ENCODE measurements around the gene CYP46A1. TPM values are rescaled to one million over a fixed set of nuclear protein-coding genes. Genes with fewer than 3 reads are reported as not detected.

CYP46A1 gene
- total and polyA plus RNA-seq, 2 donors (not counting 1 experiment from before 2014, with no cell fraction given) = 0.11 to 0.33 TPM

DNA sequence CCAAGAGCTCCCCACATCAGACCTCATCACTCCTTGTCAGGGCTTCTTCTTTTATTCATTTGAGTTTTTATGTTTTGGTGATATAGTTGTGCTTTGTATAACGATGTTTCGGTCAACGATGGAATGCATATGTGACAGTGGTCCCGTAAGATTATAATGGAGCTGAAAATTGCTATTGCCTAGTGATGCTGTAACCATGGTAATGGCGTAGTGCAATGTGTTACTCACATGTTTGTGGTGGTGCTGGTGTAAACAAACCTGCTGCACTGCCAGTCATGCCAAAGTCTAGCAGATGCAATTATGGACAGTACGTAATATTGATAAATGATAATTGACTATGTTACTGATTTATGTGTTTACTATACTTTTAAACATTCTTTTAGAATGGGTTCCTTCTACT lies 16.3 kb downstream of the CYP46A1 start:
- no peaks in the 10 kb centered on the region for H3K4me1 ChIP-seq (ENCODE audit: control insufficient read depth, extremely low read depth, insufficient read depth, low read length)
- no peaks in the 10 kb centered on the region for H3K79me2 ChIP-seq (ENCODE audit: control insufficient read depth, insufficient read depth, low read length)
- no peaks in the 10 kb centered on the region for H4K20me1 ChIP-seq (ENCODE audit: control insufficient read depth, extremely low read depth, insufficient read depth, low read length)
- H3K27ac ChIP-seq (ENCODE audit: insufficient read depth, low read length) = no peak overlapping the region
- no peaks in the 10 kb centered on the region for H3K36me3 ChIP-seq (ENCODE audit: control insufficient read depth, insufficient read depth, low read length)
- H3K9me3 ChIP-seq (ENCODE audit: control insufficient read depth, insufficient read depth, low read depth, low read length) = no peaks in the 10 kb centered on the region
- DNase-seq (ENCODE audit: low read depth in 2 of 2) = no peak
- TF ChIP-seq, protein P1, sequence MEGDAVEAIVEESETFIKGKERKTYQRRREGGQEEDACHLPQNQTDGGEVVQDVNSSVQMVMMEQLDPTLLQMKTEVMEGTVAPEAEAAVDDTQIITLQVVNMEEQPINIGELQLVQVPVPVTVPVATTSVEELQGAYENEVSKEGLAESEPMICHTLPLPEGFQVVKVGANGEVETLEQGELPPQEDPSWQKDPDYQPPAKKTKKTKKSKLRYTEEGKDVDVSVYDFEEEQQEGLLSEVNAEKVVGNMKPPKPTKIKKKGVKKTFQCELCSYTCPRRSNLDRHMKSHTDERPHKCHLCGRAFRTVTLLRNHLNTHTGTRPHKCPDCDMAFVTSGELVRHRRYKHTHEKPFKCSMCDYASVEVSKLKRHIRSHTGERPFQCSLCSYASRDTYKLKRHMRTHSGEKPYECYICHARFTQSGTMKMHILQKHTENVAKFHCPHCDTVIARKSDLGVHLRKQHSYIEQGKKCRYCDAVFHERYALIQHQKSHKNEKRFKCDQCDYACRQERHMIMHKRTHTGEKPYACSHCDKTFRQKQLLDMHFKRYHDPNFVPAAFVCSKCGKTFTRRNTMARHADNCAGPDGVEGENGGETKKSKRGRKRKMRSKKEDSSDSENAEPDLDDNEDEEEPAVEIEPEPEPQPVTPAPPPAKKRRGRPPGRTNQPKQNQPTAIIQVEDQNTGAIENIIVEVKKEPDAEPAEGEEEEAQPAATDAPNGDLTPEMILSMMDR (conservative IDR thresholded peaks at IDR 0.05 in 1 of 2, IDR thresholded peaks at IDR 0.05 in 1 of 2; ENCODE audit: low read depth in 1 of 2, low read length in 2 of 2) = no peak
- no peak for TF ChIP-seq EZH2 (IDR thresholded peaks at IDR 0.05; ENCODE audit: low read length, missing control alignments)
- H3K27me3 ChIP-seq (ENCODE audit: control insufficient read depth, insufficient read depth, low read length) = peaks cover 13% of the 10 kb centered on the region
- no peak overlapping the region for H3K9ac ChIP-seq (ENCODE audit: insufficient read depth, low read length)
- no peak overlapping the region for H3K4me2 ChIP-seq (ENCODE audit: extremely low read depth, insufficient read depth, low read length)
- no peak overlapping the region for H3K4me3 ChIP-seq (replicated peaks in 1 of 4; ENCODE audit: control extremely low read depth in 1 of 4, insufficient read depth in 1 of 4, low read depth in 3 of 4, low read length in 4 of 4)
- H2AFZ ChIP-seq (ENCODE audit: low read length) = no peak overlapping the region

DNA sequence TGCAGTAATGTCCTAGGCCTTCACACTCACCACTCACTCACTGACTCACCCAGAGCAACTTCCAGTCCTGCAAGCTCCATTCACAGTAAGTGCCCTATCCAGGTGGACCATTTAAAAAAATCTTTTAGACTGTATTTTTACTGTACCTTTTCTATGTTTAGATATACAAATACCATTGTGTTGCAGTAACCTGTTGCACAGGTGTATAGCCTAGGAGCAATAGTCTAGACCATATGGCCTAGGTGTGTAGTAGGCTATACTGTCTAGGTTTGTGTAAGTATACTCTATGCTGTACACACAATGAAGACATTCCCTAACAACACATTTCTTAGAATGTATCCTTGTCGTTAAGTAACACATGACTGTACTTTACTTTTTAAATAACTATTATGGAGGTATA lies 17.2 kb downstream of the CYP46A1 start:
- Histone ChIP-seq H4K20me1 (ENCODE audit: control insufficient read depth, extremely low read depth, insufficient read depth, low read length) (no peaks in the 10 kb centered on the region), H3K9me3 (ENCODE audit: control insufficient read depth, insufficient read depth, low read depth, low read length) (no peaks in the 10 kb centered on the region), H3K4me1 (ENCODE audit: control insufficient read depth, extremely low read depth, insufficient read depth, low read length) (no peaks in the 10 kb centered on the region), H3K27ac (ENCODE audit: insufficient read depth, low read length) (no peak overlapping the region), H3K27me3 (ENCODE audit: control insufficient read depth, insufficient read depth, low read length) (peaks cover 13% of the 10 kb centered on the region), H2AFZ (ENCODE audit: low read length) (no peak overlapping the region), H3K9ac (ENCODE audit: insufficient read depth, low read length) (no peak overlapping the region), H3K79me2 (ENCODE audit: control insufficient read depth, insufficient read depth, low read length) (no peaks in the 10 kb centered on the region), H3K36me3 (ENCODE audit: control insufficient read depth, insufficient read depth, low read length) (no peaks in the 10 kb centered on the region), H3K4me3 (replicated peaks in 1 of 4; ENCODE audit: control extremely low read depth in 1 of 4, insufficient read depth in 1 of 4, low read depth in 3 of 4, low read length in 4 of 4) (no peak overlapping the region), H3K4me2 (ENCODE audit: extremely low read depth, insufficient read depth, low read length) (no peak overlapping the region)
- DNase-seq (ENCODE audit: low read depth in 2 of 2) = no peak
- TF ChIP-seq, protein P1 (conservative IDR thresholded peaks at IDR 0.05 in 1 of 2, IDR thresholded peaks at IDR 0.05 in 1 of 2; ENCODE audit: low read depth in 1 of 2, low read length in 2 of 2) = no peak
- no peak for TF ChIP-seq EZH2 (IDR thresholded peaks at IDR 0.05; ENCODE audit: low read length, missing control alignments)

DNA sequence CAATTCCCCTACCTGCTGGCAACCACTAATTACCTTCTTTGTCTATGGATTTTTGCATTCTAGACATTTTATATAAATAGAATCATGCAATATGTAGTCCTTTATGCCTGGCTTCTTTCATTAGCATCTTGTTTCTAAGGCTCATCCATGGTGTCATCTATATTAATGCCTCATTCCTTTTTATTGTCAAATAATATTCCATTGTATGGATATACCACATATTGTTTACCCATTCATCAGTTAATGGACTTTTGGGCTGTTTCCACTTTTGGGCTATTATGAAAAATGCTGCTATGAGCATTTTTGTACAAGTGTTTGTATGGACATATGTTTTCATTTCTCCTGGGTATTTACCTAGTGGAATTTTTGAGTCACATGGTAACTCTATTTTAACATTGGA lies 18.0 kb downstream of the CYP46A1 start:
- no peaks in the 10 kb centered on the region for H3K9me3 ChIP-seq (ENCODE audit: control insufficient read depth, insufficient read depth, low read depth, low read length)
- H3K36me3 ChIP-seq (ENCODE audit: control insufficient read depth, insufficient read depth, low read length) = no peaks in the 10 kb centered on the region
- H3K4me2 ChIP-seq (ENCODE audit: extremely low read depth, insufficient read depth, low read length) = no peak overlapping the region
- H3K9ac ChIP-seq (ENCODE audit: insufficient read depth, low read length) = no peak overlapping the region
- H3K27me3 ChIP-seq (ENCODE audit: control insufficient read depth, insufficient read depth, low read length) = peaks cover 10% of the 10 kb centered on the region
- H3K79me2 ChIP-seq (ENCODE audit: control insufficient read depth, insufficient read depth, low read length) = no peaks in the 10 kb centered on the region
- TF ChIP-seq EZH2 (IDR thresholded peaks at IDR 0.05; ENCODE audit: low read length, missing control alignments) = no peak
- TF ChIP-seq, protein P1 (conservative IDR thresholded peaks at IDR 0.05 in 1 of 2, IDR thresholded peaks at IDR 0.05 in 1 of 2; ENCODE audit: low read depth in 1 of 2, low read length in 2 of 2) = no peak
- no peaks in the 10 kb centered on the region for H4K20me1 ChIP-seq (ENCODE audit: control insufficient read depth, extremely low read depth, insufficient read depth, low read length)
- H3K4me3 ChIP-seq (replicated peaks in 1 of 4; ENCODE audit: control extremely low read depth in 1 of 4, insufficient read depth in 1 of 4, low read depth in 3 of 4, low read length in 4 of 4) = no peak overlapping the region
- H3K27ac ChIP-seq (ENCODE audit: insufficient read depth, low read length) = no peak overlapping the region
- no peak for DNase-seq (ENCODE audit: low read depth in 2 of 2)
- H2AFZ ChIP-seq (ENCODE audit: low read length) = no peak overlapping the region
- no peaks in the 10 kb centered on the region for H3K4me1 ChIP-seq (ENCODE audit: control insufficient read depth, extremely low read depth, insufficient read depth, low read length)
